Muscle of back (tissue), 11 donors: Measurements from ENCODE around the gene HOMER1. TPM values are rescaled to one million over a fixed set of nuclear protein-coding genes. Genes with fewer than 3 reads are reported as not detected.

Source experiments
- DNase-seq, 3 donors: peaks; one replicate each; pipeline versions ENCODE4 v3.0.0 to v3.0.0-alpha.2; 2013
- polyA plus RNA-seq, 10 donors: library from polyadenylated mRNA; unstranded; fragments of 120-200 nt; gene quantifications; one replicate each; pipeline ENCODE4 v1.2.1, GENCODE V29; 2013; ENCODE audit not compliant: insufficient read length in 10 of 10

Gene HOMER1
- polyA plus RNA-seq, 10 donors: 20.2 to 43.1 (median 26.6) TPM

DNA sequence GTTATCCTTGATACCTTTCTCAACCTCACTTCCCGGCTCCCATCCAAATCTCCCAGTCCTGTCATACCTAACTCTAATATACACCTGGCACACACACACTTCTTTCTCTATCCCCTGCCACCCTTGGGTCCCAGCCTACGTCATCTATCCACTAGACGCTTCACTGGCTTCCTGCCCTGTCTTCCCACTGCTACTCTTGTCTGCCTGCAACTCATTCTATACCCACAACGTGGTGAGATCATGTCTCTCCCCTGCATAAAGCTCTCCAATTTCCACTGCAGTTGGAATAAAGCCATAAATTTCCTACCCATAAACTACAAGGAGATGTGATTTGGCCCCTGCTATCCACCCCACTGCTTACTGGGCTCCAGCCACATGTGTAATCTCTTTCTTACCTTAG, 184.5 kb downstream of the HOMER1 start:
- no peak for DNase-seq

Other genes with a start within 250 kb of the HOMER1 start
- 10 to 100 TPM; 18.9 to 45.3 (median 29.3) TPM for gene TENT2, start 98.3 kb upstream of the HOMER1 start, polyA plus RNA-seq
- 100 to 1,000 TPM in 9 of 10 donors, 10 to 100 TPM in 1; 90.2 to 307 (median 175) TPM for gene CMYA5, start 175.7 kb upstream of the HOMER1 start, polyA plus RNA-seq